ENCODE measurements around the gene AP4B1.

The AP4B1 gene

GRCh38 chr1:113891631-113892220 lies 12.9 kb downstream of the AP4B1 start:
- no peak for FAIRE-seq

- FAIRE-seq = no peak
Observed at GRCh38 chr1:113890816-113891215, 13.8 kb downstream of the AP4B1 start.

- no peak for FAIRE-seq
Observed at GRCh38 chr1:113887402-113888175, 17.0 kb downstream of the AP4B1 start, which contains the start of gene BCL2L15. TSS of gene BCL2L15 (minus strand) at chr1:113887581. CDS start at chr1:113887375, 206 bp downstream.

DNA sequence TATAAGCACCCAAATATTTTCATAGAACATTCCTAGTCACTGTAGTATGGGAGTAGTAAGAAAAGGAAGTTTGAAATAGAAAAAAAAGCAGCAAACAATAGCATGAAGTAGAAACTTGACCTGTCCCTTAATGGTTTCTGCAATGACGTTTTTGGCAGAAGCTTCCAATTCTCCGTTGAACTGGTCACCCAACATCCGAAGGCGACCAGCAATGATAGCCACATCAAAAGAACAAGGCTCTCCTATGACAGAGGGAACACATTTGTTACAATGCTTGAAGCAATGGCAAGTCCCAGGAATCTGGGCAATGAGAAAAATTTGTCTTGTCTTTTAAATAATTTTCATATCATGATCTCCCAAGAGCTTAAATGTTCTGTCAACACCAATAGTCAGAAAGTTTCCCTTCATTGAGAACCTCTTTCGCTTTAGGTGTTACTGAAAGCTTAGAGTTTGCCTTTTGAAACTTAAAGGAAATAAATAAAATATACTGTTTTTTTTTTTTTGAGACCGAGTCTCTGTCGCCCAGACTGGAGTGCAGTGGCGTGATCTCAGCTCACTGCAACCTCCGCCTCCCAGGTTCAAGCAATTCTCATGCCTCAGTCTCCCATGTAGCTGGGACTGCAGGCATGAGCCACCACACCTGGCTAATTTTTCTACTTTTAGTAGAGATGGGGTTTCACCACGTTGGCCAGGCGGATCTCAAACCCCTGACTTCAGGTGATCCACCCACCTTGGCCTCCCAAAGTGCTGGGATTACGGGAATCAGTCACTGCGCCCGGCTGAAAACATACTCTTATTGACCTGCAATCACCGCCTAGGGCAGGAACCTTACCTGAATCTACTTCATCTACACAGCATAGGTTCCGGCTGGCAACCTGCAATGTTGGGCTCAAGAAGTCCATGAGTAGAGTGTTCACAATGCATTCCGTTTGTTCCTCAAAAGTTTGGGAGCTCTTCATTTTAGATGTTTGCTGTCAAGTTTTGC lies 17.9 kb downstream of the AP4B1 start:
- no peak for FAIRE-seq

DNA sequence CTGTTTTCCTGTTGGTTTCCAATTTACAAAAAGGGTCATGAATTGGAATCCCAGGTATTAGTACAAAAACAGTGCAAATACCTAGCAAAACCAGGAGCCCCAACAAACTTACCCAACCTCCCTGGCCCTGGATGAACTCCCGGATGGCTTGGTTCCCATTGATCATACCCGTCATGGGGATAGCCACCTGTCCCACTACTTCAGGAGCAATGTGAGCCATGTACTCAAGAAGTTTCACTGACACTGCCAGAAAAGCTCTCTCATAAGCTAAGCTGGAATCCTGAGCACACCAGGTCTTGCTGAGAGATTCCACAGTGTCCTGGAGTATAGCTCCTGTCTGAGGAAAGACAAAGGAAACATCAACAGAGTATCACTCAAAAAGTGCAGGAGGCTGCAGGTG lies 22.9 kb downstream of the AP4B1 start:
- no peak for FAIRE-seq

GRCh38 chr1:113879739-113880038 lies 24.9 kb downstream of the AP4B1 start:
- no peak for FAIRE-seq

DNA sequence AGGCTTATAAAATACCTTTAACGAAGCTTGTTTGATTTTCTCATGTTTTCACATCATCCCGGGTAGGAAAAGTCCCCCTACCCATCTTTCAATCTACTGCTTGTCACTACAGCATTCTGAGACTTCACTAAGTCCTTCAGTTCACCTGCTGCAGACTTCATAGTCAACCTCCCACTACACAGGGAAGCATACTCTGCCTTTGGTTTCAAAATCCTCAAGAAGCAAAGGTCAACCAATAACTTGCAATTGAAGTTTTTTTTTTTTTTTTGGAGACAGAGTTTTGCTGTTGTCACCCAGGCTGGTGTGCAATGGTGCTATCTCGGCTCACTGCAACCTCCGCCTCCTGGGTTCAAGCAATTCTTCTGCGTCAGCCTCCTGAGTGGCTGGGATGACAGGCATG lies 28.4 kb downstream of the AP4B1 start:
- FAIRE-seq = no peak

- FAIRE-seq = no peak
Observed at GRCh38 chr1:113875714-113876113, 28.9 kb downstream of the AP4B1 start.

- no peak for FAIRE-seq
Observed at GRCh38 chr1:113874012-113874879, 30.4 kb downstream of the AP4B1 start.

DNA sequence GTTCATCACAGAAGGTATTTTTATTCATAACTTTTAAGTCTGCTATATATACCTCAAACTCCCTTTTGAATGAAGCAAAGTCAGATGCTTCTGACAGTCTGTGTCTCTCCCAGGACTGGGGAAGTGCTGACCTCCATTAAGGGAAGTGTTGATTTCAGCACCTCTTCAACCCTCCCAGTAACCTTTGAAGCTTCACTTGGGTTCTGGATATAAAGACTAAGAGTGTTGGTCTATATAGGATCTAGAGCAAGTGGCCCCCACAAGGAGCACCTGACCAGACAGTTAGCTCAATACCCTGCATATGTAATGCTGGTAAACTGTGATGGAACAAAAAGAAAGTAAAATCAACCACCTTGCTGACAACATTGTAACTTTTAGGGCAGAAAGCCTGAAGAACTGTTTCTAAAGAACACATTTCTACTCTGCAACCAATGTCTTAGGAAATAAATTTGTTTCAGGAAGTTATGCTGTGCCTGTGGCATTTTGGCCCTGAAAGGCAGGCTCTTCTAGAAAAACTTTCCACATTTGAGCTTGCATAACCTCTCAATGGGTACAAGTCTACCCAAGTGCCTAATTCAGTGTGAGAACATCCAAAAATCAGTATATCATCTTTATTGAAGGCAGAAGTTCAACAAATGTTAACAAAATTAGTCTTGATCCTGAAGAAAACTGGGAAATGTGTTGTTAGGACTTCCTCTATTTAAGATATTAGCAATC lies 32.2 kb downstream of the AP4B1 start:
- FAIRE-seq = no peak

DNA sequence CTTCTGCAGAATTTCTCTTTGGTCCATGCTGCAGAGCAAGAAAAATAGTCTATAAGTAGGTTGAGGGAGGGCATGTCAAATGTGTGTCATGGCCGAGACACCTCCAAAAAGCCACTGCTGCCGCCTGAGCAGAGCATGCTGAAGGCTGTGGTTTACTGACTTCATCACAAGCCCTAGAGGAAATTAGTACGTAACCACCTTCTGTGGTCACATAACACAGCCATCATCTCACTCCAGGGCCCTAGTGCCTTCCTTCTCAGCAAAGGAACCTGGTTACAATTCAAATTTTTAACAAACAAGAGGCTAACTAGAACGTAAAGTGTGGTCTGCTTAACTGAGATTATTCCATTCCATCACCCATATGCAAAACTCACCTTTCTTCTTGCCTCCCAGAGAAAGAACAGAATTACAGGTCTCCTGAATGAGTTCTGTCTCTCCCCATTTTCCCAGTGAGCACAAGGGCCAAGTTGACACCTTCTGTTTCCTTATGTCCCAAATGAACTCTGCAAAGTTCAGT lies 32.9 kb downstream of the AP4B1 start, which contains the start of gene PTPN22:
Gene PTPN22, minus strand, starts transcription at position 116 of the 517 bp plus-strand sequence.
- FAIRE-seq = no peak

GRCh38 chr1:113870778-113871177 lies 33.8 kb downstream of the AP4B1 start:
- no peak for FAIRE-seq

- FAIRE-seq = no peak
Observed at GRCh38 chr1:113868387-113869083, 36.1 kb downstream of the AP4B1 start.

- FAIRE-seq = no peak
Observed at GRCh38 chr1:113861641-113862040, 43.0 kb downstream of the AP4B1 start.

DNA sequence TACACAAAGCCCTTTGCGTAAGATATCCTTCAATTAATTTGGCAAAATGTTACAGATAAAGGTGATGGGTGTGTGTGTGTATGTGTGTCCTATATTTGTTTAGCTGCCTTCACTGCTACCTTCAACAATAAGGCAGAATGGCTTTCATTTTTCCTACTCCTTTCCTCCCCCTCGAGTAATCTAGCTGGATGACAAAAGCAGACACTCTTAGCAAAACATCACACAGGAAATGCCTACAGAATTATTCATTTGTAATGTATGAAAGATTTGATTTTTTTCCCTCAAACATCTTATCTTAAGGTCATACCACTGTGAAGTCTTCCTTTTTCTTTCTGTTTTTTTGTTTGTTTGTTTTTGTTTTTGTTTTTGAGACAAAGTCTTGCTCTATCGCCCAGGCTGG lies 43.7 kb downstream of the AP4B1 start:
- no peak for FAIRE-seq

DNA sequence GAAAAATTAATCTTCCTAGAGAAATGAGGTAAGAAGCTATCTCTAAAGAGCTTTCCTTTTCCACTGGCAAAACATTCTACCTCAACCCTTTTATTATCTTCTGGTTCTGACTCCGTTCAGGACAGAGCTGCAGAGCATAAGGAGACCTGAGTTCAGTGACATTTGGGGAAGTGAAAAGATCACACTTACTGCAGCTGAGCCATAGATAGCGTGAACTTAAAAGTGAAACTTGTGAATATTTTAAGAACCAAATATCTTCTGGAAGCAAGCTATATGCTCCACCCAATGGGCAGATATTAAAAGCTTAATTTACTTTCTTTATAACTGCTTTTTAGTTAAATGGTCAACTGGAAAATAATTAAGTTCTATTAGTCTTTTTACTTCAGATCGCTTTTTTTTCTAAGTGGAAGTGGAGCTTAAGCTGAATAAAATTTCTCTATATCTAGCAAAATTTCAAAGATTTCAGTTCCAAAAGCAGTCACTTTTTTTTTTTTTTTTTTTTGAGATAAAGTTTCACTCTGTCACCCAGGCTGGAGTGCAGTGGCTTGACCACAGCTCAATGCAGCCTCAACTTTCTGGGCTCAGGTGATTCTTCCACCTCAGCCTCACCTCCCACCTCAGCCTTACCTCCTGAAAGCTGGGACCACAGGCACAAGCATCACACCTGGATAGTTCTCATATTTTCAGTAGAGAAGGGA lies 45.0 kb downstream of the AP4B1 start:
- no peak for FAIRE-seq

DNA sequence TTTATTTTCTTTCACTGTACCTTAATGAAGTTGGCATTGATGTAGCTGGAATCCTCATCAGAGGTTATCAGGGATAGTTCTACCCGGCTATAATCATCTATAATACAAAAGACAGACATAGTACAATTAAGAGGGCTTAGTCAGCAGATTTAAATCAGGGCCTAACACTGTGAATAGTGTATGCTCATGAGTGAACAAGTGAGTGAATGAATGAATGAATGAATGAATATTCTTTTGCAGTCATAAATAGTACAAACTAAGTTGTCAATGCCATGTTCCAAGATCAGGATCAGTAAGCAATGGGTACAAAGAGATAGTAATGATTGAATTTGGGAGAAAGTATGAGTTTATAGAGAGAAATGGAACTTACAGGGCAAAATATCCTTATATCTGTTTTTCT lies 45.6 kb downstream of the AP4B1 start:
- FAIRE-seq = no peak

DNA sequence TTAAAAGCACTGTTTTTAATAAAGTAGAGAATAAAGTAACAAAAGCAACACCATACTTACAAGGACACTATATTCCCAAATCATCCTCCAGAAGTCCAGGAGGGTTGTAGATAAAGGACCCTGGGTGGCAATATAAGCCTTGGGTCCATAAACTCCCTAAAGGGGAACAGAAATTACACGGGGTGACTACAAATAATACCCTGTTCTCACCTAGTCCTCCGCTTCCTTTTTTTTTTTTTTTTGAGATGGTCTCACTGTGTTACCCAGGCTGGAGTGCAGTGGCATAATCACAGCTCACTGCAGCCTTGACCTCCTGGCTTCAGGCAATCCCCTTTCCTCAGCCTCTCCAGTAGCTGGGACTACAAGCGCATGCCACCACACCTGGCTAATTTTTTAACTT lies 46.2 kb downstream of the AP4B1 start:
- FAIRE-seq = no peak

DNA sequence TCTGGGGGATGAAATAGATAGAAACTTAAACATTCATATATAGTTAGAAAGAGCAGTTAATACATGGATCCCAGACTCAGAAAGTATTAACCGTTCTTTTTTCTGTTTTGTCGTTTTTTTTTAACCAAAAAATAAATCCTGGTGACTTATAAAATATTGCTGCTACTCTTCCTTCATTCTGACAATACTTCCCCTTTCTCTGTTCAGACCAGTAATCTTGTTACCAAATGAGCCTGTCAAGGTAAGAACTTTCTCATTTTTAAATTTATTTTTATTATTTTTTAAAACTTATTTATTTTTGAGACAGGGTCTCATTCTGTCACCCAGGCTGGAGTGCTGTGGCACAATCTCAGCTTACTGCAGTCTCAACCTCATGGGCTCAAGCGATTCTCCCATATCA lies 46.8 kb downstream of the AP4B1 start:
- no peak for FAIRE-seq

DNA sequence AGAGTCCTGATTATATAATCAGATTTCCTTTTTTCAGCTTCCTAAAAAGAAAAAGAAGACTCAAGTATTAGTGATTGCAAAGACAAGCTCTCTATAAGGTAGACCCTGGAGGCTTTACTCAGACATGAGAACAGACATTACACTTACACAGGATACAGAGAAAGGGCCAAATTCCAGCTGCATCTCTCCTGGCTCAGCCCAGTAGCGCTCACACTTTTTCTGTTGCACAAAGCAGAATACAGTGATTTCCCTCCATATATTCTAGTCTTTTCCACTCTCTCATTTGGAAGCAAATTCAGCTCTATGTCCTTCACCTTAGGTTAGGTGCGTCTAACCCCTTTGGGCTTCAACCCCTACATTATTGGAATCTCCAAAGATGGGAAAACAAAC lies 48.2 kb downstream of the AP4B1 start:
- FAIRE-seq = no peak

All from A204.1 (cell line).